Endothelial cell of hepatic sinusoid (primary cell): ENCODE measurements around the gene B3GAT1.

Source experiments
- in situ Hi-C: cut with HindIII; loops from 2 replicates; pipeline ENCODE4 v1.10.0; 2017; ENCODE audit warnings: low sequenced_read_pairs

The B3GAT1 gene

GRCh38 chr11:134410766-134411165 lies 1.3 kb downstream of the B3GAT1 start:
- in situ Hi-C loops, result no loop called here

DNA sequence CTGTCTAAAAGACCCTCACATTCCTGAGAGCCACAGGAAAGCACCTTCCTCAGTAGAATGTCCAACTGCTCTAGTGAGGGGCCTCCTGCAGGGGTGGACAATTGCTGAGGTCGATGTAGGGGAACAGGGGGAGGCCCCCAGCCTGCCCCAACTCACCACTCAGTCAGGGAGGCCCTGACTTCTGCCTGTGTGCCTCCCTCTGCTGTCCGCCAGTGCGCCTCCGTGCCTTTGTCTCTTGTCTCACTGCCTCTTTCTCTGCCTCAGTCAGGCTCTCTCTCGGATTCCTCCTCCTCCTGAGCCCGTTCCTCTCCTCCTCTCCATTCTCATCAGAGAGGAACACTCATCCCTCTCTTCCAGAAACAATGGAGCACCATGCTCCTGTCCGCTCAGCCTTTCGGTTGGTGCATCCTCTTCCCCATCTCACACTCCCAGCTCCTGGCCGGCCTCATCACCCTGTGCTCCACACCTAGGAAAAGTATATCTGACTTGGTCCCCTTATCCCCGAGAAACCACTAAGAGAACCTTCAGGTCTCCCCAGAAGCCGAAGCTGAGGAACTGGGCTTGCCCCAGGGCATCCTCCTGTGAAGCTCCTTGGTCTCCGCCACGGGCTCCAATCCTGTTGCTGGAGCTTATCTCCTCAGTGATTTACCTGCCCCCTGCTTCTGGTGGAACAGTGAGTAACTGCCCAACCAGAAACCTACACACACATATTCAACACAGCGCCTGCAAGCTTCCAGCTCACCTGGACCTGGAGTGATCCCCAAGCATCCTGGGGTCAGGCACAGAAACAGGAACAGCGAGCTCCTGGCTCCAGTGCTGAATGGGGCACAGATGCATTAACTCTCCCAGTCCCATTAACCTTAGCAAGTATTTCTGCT lies 2.3 kb downstream of the B3GAT1 start:
- in situ Hi-C loops, result no loop called here

GRCh38 chr11:134407923-134408322 lies 4.1 kb downstream of the B3GAT1 start:
- in situ Hi-C loops, result no loop called here

- in situ Hi-C loops, result no loop called here
These were observed 4.7 kb downstream of the B3GAT1 start for GRCh38 chr11:134407321-134407828.

DNA sequence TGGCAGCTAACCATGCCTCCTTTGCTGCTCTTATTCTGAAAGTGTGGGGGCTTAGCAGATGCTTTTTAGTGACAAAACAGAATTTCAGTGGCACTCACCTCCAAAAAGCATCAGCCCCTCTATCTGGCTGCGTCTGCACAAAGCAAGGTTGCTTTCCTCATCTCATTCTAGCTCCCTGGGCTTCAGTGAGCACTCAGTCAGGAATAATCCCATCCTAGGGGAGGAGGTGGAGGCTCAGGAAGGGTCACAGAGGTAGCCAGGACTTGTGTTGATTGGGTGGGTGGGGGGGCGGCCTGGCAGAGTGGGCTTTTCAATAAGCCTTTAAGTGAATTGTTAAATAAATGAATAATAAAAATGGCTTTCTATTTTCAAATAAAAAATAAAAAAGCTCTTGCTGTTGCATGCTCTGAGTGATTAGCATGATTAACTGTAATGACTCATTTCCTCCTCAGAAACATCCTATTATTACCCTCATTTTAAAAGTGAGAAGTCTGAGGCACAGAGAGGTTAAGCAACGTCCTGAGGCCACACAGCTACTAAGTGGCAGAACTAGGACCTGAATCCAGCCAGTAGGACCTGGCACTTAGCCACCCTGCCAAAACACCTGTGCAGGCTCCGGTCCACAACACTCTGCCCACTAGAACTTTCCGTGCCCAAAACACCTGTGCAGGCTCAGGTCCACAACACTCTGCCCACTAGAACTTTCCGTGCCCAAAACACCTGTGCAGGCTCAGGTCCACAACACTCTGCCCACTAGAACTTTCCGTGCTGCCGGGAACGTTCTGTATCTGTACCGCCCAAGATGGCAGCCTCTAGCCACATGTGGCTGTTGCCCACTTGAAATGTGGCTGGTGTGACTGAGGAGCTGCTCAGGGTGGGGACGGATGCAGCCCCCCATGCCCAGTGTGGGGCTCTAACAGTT lies 5.5 kb downstream of the B3GAT1 start:
- in situ Hi-C loops, result no loop called here

GRCh38 chr11:134405841-134406240 lies 6.2 kb downstream of the B3GAT1 start:
- in situ Hi-C loops, result no loop called here

- in situ Hi-C loops, result no loop called here
These were observed 6.6 kb downstream of the B3GAT1 start for GRCh38 chr11:134405436-134405835.

- in situ Hi-C loops, result no loop called here
These were observed 7.3 kb downstream of the B3GAT1 start for GRCh38 chr11:134404575-134405341.

DNA sequence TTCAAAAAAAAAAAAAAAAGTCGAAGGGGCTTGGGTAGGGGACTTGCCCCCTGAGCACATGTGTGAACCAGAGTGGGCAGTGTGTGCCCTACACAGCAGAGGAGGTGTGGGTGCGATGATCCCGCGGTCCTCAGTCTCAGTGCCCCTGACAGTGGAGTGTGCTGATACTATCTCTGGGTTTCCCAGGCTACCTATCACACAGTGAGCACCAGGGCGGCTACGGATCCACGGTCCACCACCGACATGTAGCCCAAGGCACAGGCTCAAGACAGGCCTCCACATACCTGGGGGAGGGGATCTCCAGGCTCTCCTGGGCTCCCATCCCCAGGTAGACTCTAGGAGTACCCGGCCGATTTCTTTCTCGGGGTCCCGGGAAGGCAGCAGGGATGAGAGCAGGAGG lies 9.1 kb downstream of the B3GAT1 start:
- in situ Hi-C loops, result no loop called here

DNA sequence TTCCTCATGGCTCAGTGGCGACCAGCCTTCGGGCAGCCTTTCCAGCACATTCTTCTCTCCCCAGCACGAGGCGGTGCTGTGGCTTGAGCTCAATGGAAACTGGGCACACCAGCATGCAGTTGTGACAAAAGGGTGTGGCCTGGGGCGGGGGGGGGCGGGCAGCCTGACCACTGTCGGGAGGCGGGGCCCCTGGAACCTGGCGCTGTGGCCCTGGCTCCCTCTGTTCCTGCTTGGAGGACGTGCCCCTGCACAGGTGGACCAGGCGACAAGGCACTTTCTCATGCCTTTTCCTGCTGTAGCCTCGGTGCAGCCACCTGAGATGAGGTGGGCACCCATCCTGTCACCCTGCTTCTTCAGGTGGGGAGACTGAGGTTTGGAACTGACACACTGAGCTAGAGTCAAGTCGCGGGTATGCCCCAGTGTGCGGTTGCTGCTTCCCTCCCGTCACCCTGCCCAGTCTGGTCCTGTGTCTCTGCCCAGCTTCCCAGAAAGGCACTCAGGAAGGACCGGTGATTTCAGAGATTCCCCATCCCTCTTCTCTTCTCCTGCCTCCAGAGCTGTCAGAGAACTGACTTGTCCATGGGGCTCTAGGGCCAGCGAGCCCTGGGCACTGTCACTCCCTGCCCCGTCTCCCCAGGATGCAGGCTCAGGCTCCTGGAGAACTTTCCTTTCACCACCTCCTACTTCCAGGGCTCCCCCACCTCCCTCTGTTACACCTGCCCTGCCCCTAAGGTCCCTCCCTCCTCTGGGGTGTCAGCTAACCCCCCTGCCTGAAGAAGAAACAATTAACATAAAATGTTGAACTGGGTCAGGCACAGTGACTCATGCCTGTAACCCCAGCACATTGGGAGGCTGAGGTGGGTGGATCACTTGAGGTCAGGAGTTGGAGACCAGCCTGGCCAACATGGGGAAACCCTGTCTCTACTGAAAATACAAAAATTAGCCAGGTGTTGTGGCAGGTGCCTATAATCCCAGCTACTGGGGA lies 9.9 kb downstream of the B3GAT1 start:
- in situ Hi-C loops, result no loop called here

DNA sequence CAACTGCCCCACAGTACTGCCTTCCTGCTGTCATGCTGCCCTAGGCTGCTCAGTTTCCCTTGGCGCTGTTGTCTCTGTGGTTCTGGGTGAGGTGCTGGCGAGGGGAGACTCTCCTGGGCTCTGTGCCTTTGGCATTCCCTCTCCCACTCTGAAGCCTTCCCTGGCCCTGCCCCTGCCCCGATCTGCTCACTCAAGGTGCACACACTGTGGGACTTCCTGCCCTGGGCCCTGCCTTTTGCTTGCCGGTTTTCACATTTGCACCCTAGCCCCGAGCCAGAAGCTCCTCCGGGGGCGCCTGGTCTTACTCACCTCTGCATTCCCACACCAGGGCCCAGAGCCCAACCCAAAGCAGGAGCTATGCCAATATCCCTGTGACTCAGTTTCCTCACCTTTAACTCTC lies 12.0 kb downstream of the B3GAT1 start:
- in situ Hi-C loops, result no loop called here

DNA sequence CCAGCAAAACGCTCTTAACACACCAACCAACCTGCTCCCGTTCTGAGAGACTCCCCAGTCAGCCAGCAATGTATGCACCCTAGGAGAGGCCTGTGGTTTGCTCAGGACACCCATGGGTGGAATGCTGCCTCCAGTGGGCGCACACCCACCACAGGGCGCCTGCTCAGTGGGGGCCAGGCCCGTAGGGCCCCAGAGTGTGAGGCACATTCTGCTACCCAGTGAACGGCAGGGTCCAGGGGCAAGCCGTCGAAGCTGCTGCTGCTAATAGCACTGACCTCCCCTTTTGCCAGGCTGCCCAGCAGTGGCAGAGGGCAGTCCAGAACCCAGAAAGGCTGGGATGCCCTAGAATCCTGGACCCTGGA lies 12.8 kb downstream of the B3GAT1 start:
- in situ Hi-C loops, result no loop called here

DNA sequence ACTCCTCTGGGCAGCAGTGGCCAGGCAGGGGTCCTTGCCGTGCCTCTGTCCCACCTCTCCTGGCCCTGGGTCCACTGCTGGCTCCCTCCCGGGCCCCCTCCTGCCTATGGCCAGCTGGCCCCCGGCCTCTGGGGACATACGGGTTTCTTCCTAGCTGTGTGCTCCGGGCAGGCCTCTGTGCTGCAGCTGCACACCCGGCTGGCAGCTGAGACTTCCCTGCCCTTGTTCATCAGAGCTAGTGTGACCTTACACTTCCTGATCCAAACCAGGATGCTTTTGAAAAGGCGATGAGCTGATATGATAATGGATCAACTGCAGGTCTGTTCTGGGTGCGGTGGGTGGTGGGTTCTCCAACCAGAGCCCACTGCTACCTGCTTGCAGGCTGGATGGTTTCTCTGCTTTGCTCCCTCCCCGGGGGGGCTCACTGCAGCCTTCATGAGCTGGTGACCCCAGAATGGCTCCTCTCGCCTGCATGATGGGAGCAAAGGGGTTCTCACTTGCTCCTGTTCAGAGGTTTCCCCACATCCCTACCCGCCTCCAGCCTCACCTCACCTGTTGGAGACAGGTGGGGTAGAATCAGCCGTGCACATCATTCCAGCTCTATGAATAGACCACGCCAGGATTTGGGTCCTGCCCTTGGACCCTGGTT lies 13.3 kb downstream of the B3GAT1 start:
- in situ Hi-C loops, result no loop called here

DNA sequence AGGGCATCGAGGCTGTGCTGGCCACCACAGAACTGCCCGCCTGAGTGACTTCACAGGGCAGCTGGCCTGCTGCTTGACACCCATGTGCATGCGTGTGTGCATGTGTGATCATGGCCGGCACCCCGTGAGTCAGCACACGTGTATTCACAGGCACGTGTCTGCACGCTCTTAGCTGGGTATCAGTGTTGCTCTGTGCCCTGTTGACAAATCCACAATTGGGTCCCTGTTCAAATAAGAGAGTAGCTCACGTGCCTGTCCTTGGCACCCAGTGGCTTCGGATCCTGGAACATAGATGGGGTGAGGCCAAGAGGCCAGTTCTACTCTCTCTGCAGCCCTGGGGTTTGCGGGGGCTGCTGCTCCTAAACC lies 14.0 kb downstream of the B3GAT1 start:
- in situ Hi-C loops, result no loop called here

GRCh38 chr11:134397304-134398078 lies 14.6 kb downstream of the B3GAT1 start:
- in situ Hi-C loops, result no loop called here

GRCh38 chr11:134395002-134395401 lies 17.0 kb downstream of the B3GAT1 start:
- in situ Hi-C loops, result no loop called here

DNA sequence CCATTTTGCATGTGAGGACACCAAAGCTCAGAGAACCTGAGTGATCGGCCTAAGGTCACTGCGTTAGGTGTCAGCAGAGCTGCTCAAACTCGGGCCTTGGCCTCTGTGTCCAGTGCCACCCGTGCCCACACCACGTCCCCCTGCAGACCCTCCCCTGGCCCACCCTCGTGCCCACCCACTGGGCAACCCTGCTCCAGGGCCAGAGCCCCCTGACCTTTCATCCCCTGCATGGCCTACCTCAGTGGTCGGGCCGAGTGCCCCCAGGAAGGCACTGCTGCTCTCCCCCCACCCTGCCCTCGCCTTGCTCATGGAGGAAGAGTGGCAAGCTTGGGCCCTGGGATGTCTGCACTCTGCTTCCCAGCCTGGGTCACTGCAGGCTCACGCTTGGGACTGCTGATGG lies 17.7 kb downstream of the B3GAT1 start:
- in situ Hi-C loops, result loop anchor here (5.0 kb wide), 1 partner anchor 107 kb away; no protein-coding TSS in a partner anchor

DNA sequence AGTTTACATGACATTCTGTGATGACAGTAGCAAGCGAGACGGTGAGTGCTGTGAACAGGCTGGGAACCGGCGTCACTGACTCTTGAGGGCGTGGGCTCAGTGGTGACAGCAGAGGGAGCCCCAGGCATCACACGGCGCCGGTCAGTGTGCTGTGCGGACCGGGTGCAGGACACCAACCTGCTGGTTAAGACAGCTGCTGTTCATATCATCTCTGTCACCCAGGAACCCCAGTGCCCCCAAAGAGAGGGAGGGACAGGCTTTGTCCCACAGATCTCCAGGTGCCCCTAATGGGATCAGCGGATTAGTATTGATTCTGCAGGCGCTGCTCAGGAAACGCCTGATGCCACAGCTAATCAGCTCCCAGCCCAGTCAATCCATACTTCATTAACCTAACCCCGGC lies 18.4 kb downstream of the B3GAT1 start:
- in situ Hi-C loops, result loop anchor here (5.0 kb wide), 1 partner anchor 106 kb away; no protein-coding TSS in a partner anchor
